HepG2 (cell line): Measurements from ENCODE around the gene MMS19. TPM values are rescaled to one million over a fixed set of nuclear protein-coding genes. Genes with fewer than 3 reads are reported as not detected.

ENCODE experiments used
- CREM ChIP-seq, 2 experiments: sonication (generic) in 1 of 2; formaldehyde crosslinking in 1 of 2; IDR thresholded peaks; 2 replicates each; pipeline versions ENCODE4 v1.4.0 to v1.6.1; 2016 to 2020; ENCODE audit warnings: antibody characterized with exemption in 1 of 2, mild to moderate bottlenecking in 1 of 2, missing genetic modification reagents in 1 of 2
- DNMT1 ChIP-seq: sonication (generic); formaldehyde crosslinking; IDR thresholded peaks from 2 replicates; pipeline ENCODE4 v1.5.1; 2020; ENCODE audit warnings: mild to moderate bottlenecking, missing genetic modification reagents
- DR1 ChIP-seq: sonication (generic); formaldehyde crosslinking; IDR thresholded peaks from 2 replicates; pipeline ENCODE4 v1.8.0; 2021; ENCODE audit warnings: mild to moderate bottlenecking, missing genetic modification reagents, inconsistent platforms
- HMGA1 ChIP-seq: sonication (generic); formaldehyde crosslinking; conservative IDR thresholded peaks from 2 replicates; pipeline ENCODE4 v1.4.0; 2020; ENCODE audit warnings: missing genetic modification reagents
- ISL2 ChIP-seq: sonication (generic); formaldehyde crosslinking; IDR thresholded peaks from 2 replicates; pipeline ENCODE4 v1.5.0; 2020; ENCODE audit warnings: missing genetic modification reagents
- KAT7 ChIP-seq: IDR thresholded peaks from 2 replicates; pipeline ENCODE4 v1.6.1; 2018; ENCODE audit warnings: borderline replicate concordance, missing compliant biosample characterization
- KDM5B ChIP-seq: sonication (generic); formaldehyde crosslinking; IDR thresholded peaks from 2 replicates; pipeline ENCODE4 v1.4.0; 2020; ENCODE audit warnings: missing genetic modification reagents, mild to moderate bottlenecking, borderline replicate concordance
- MYC ChIP-seq: sonication (generic); formaldehyde crosslinking; IDR thresholded peaks from 2 replicates; pipeline ENCODE4 v1.9.0; 2021; ENCODE audit warnings: missing genetic modification reagents, borderline replicate concordance
- NFKBIZ ChIP-seq: IDR thresholded peaks from 2 replicates; pipeline ENCODE4 v1.6.1; 2018; ENCODE audit warnings: missing genetic modification reagents, missing compliant biosample characterization
- RBM39 ChIP-seq: fragments of 200-400 bp; formaldehyde crosslinking; IDR thresholded peaks from one replicate; pipeline ENCODE4 v1.6.1; 2018; ENCODE audit warnings: antibody characterized with exemption, mild to moderate bottlenecking, low read depth, low read length; ENCODE audit not compliant: poor library complexity, severe bottlenecking
- SALL1 ChIP-seq: sonication (generic); formaldehyde crosslinking; IDR thresholded peaks from 2 replicates; pipeline ENCODE4 v1.8.0; 2022; ENCODE audit warnings: mild to moderate bottlenecking, missing genetic modification reagents
- SATB2 ChIP-seq: sonication (generic); formaldehyde crosslinking; IDR thresholded peaks from 2 replicates; pipeline ENCODE4 v1.5.0; 2020; ENCODE audit warnings: missing genetic modification reagents
- STAG1 ChIP-seq: sonication (generic); formaldehyde crosslinking; IDR thresholded peaks from 2 replicates; pipeline ENCODE4 v1.4.0; 2020; ENCODE audit warnings: missing genetic modification reagents
- STAT5B ChIP-seq: sonication (generic); formaldehyde crosslinking; IDR thresholded peaks from 2 replicates; pipeline ENCODE4 v1.4.0; 2020; ENCODE audit warnings: missing genetic modification reagents
- THAP11 ChIP-seq: IDR thresholded peaks from 2 replicates; pipeline ENCODE4 v1.6.1; 2016; ENCODE audit warnings: missing biosample characterization, missing genetic modification reagents
- TSC22D2 ChIP-seq: sonication (generic); formaldehyde crosslinking; IDR thresholded peaks from 2 replicates; pipeline ENCODE4 v1.5.1; 2020; ENCODE audit warnings: missing genetic modification reagents, mild to moderate bottlenecking, borderline replicate concordance
- ZFX ChIP-seq: sonication (generic); formaldehyde crosslinking; IDR thresholded peaks from 2 replicates; pipeline ENCODE4 v1.4.0; 2020; ENCODE audit warnings: mild to moderate bottlenecking, low read depth, missing genetic modification reagents, moderate library complexity
- ZNF552 ChIP-seq: sonication (generic); formaldehyde crosslinking; IDR thresholded peaks from 2 replicates; pipeline ENCODE4 v1.9.0; 2022; ENCODE audit warnings: missing genetic modification reagents, mild to moderate bottlenecking, borderline replicate concordance
- ZNF724P ChIP-seq: sonication (generic); formaldehyde crosslinking; IDR thresholded peaks from 2 replicates; pipeline ENCODE4 v1.8.0; 2022; ENCODE audit warnings: missing genetic modification reagents, borderline replicate concordance
- ZNF839 ChIP-seq: sonication (generic); formaldehyde crosslinking; IDR thresholded peaks from 2 replicates; pipeline ENCODE4 v1.4.0; 2020; ENCODE audit warnings: missing genetic modification reagents, mild to moderate bottlenecking, borderline replicate concordance
- ZSCAN9 ChIP-seq: IDR thresholded peaks from 2 replicates; pipeline ENCODE4 v1.6.1; 2016; ENCODE audit warnings: borderline replicate concordance
- polyA plus RNA-seq, 8 experiments: library from polyadenylated mRNA; depleted of rRNA in 3 of 8; stranded (reverse) in 7 of 8; unstranded in 1 of 8; fragments of >200 nt; fragmentation: Illumina TruSeq in 4 of 8; extraction: Trizol in 4 of 8; gene quantifications; 2 replicates each; pipeline versions ENCODE4 v1.2.1 to v1.2.3, GENCODE V29; 2011 to 2016; ENCODE audit warnings: low read depth in 4 of 8, missing spikeins in 1 of 8, mixed read lengths in 1 of 8; ENCODE audit not compliant: insufficient read depth in 1 of 8
- total RNA-seq, 5 experiments: library from RNA; depleted of rRNA; stranded (reverse); fragments of >200 nt; fragmentation: Illumina TruSeq; extraction: Trizol; gene quantifications; 2 replicates each; pipeline ENCODE4 v1.2.3, GENCODE V29; 2016; ENCODE audit warnings: low read depth in 1 of 5
- TF ChIP-seq, protein P1 (sequence below): IDR thresholded peaks from 2 replicates; pipeline ENCODE4 v1.6.1; 2012; ENCODE audit warnings: low read length, improper control_type of control experiment
- TF ChIP-seq, protein P2 (sequence below): sonication (generic); formaldehyde crosslinking; IDR thresholded peaks from 2 replicates; pipeline ENCODE4 v1.8.1; 2022; ENCODE audit warnings: low read depth, mild to moderate bottlenecking, missing genetic modification reagents

The MMS19 gene
- total and polyA plus RNA-seq, 2 of the 13 experiments (the other 11 are each of a cell fraction or from before 2014, with no cell fraction given), result 76.4 to 107 TPM

DNA sequence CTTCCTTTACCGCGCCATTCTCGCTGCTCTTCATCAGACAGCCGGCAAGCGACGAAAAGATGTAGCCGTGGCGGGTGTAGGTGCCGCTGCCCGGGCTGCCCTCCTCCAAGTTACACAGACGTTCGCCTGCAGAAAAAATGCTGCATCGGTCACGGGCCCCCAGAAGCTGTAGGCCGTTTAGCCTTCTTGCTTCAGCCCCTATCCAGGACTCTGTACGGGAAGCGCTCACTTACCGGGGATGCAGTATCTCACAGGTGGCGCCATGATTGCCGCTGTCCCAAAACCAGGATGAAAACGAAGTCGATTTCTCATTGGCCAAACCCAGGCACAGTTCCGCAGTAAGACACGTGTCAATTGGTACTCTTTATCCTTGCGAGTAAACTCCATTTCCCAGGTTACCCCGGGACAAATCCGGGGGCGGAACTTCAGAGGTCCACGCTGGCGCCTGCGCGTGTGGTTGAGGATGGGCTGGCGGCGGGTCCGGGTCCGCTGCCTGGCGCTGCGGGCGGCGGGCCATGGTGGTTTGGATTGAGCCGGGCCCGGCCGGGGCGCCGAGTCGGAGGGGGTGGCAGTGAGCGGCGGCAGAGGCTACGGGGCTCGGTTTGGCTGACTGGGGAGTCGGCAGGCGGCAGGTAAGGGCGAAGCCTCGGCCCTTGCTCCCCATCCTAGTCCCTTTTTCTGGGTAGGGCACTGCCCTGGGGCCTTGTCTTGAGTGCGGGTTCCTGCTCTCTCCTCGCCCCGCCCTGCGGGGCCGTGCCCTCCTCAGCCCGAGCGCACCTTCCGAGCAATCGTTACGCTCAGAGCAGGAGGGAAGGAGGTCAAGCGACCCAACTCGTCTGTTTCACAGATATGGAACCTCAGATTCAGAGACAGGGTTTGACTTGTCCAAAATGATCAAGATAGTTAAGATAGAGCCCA lies 52.2 kb downstream of the MMS19 start, which contains the start of the genes EXOSC1 and ZDHHC16 (continued):
- TF ChIP-seq DNMT1 (CRISPR knock-in tag) (no peak), DR1 (CRISPR knock-in tag) (no peak), SATB2 (CRISPR knock-in tag) (no peak; the same call in 1 of the 2 replicates), ZSCAN9 (0 out of 2 replicates have a peak, but pooled peaks have one; percentile 12), ZNF839 (no peak), MYC (CRISPR knock-in tag) (peak; percentile 82), KDM5B (peak; percentile 70; the same call in 1 of the 2 replicates), THAP11 (CRISPR knock-in tag) (peak; percentile 100), STAG1 (CRISPR knock-in tag) (peak; percentile 18; the same call in 1 of the 2 replicates), TSC22D2 (CRISPR knock-in tag) (no peak), STAT5B (CRISPR knock-in tag) (no peak), ZFX (CRISPR knock-in tag) (peak; percentile 97), CREM (IDR thresholded peaks at IDR 0.05) (peak; percentile 87), CREM (CRISPR knock-in tag; IDR thresholded peaks at IDR 0.05) (no peak), HMGA1 (no peak), RBM39 (no peak), SALL1 (no peak; the same call in none of the 2 replicates), ISL2 (CRISPR knock-in tag) (peak; percentile 54; the same call in 1 of the 2 replicates), NFKBIZ (peak; percentile 32; the same call in 1 of the 2 replicates), KAT7 (no peak; the same call in 1 of the 2 replicates), ZNF724P (CRISPR knock-in tag) (0 out of 2 replicates have a peak, but pooled peaks have one; percentile 25), ZNF552 (CRISPR knock-in tag) (no peak; the same call in 1 of the 2 replicates)
- TF ChIP-seq, protein P1, sequence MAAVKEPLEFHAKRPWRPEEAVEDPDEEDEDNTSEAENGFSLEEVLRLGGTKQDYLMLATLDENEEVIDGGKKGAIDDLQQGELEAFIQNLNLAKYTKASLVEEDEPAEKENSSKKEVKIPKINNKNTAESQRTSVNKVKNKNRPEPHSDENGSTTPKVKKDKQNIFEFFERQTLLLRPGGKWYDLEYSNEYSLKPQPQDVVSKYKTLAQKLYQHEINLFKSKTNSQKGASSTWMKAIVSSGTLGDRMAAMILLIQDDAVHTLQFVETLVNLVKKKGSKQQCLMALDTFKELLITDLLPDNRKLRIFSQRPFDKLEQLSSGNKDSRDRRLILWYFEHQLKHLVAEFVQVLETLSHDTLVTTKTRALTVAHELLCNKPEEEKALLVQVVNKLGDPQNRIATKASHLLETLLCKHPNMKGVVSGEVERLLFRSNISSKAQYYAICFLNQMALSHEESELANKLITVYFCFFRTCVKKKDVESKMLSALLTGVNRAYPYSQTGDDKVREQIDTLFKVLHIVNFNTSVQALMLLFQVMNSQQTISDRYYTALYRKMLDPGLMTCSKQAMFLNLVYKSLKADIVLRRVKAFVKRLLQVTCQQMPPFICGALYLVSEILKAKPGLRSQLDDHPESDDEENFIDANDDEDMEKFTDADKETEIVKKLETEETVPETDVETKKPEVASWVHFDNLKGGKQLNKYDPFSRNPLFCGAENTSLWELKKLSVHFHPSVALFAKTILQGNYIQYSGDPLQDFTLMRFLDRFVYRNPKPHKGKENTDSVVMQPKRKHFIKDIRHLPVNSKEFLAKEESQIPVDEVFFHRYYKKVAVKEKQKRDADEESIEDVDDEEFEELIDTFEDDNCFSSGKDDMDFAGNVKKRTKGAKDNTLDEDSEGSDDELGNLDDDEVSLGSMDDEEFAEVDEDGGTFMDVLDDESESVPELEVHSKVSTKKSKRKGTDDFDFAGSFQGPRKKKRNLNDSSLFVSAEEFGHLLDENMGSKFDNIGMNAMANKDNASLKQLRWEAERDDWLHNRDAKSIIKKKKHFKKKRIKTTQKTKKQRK, result no peak
- TF ChIP-seq, protein P2, sequence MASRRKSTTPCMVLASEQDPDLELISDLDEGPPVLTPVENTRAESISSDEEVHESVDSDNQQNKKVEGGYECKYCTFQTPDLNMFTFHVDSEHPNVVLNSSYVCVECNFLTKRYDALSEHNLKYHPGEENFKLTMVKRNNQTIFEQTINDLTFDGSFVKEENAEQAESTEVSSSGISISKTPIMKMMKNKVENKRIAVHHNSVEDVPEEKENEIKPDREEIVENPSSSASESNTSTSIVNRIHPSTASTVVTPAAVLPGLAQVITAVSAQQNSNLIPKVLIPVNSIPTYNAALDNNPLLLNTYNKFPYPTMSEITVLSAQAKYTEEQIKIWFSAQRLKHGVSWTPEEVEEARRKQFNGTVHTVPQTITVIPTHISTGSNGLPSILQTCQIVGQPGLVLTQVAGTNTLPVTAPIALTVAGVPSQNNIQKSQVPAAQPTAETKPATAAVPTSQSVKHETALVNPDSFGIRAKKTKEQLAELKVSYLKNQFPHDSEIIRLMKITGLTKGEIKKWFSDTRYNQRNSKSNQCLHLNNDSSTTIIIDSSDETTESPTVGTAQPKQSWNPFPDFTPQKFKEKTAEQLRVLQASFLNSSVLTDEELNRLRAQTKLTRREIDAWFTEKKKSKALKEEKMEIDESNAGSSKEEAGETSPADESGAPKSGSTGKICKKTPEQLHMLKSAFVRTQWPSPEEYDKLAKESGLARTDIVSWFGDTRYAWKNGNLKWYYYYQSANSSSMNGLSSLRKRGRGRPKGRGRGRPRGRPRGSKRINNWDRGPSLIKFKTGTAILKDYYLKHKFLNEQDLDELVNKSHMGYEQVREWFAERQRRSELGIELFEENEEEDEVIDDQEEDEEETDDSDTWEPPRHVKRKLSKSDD, result 0 out of 2 replicates have a peak, but pooled peaks have one; percentile 17
